ENCODE results near the gene ATP6V1G1.

GRCh38 chr9:114606068-114606467, 18.5 kb downstream of the ATP6V1G1 start:
- TF ChIP-seq CTCF (conservative IDR thresholded peaks at IDR 0.05) (no peak), EZH2 (IDR thresholded peaks at IDR 0.05; ENCODE audit: low read depth) (no peak)

Measured in PC-9 (cell line).